PC-3 (cell line): Measurements from ENCODE around the gene CRABP1.

Experiments
- CTCF ChIP-seq: fragments of 300-600 bp; sonication (generic); conservative IDR thresholded peaks from 2 replicates; pipeline ENCODE4 v1.5.1; 2017; ENCODE audit warnings: antibody characterized with exemption, low read depth, mild to moderate bottlenecking, low read length
- EZH2 ChIP-seq: fragments of 300-600 bp; sonication (generic); IDR thresholded peaks from one replicate; pipeline ENCODE4 v1.6.1; 2017; ENCODE audit warnings: antibody characterized with exemption, mild to moderate bottlenecking, low read length; ENCODE audit not compliant: unreplicated experiment

- TF ChIP-seq CTCF (no peak), EZH2 (no peak)
These were observed 4.2 kb upstream of the CRABP1 start for GRCh38 chr15:78335985-78336384.
